ENCODE results near the gene KLF3. TPM values are rescaled to one million over a fixed set of nuclear protein-coding genes. Genes with fewer than 3 reads are reported as not detected.

Gene KLF3
- polyA plus RNA-seq, result 76.7 TPM
- long read RNA-seq, donor 1, full-length matches to known transcripts, result 6 of 22 reads
- long read RNA-seq, donor 1, partial matches to known transcripts, result 16 of 22 reads
- long read RNA-seq, donor 1, other reads (novel, unspliced or antisense), result 0 of 22 reads
- long read RNA-seq, donor 2, full-length matches to known transcripts, result 29 of 140 reads
- long read RNA-seq, donor 2, partial matches to known transcripts, result 111 of 140 reads
- long read RNA-seq, donor 2, other reads (novel, unspliced or antisense), result 0 of 140 reads
- long read RNA-seq, donor 3, full-length matches to known transcripts, result 22 of 124 reads
- long read RNA-seq, donor 3, partial matches to known transcripts, result 102 of 124 reads
- long read RNA-seq, donor 3, other reads (novel, unspliced or antisense), result 0 of 124 reads
- long read RNA-seq, donor 4, partial matches to known transcripts, result 0 of 3 reads
- long read RNA-seq, donor 4, other reads (novel, unspliced or antisense), result 0 of 3 reads
- long read RNA-seq, donor 5, full-length matches to known transcripts, result 17 of 22 reads
- long read RNA-seq, donor 5, partial matches to known transcripts, result 5 of 22 reads
- long read RNA-seq, donor 5, other reads (novel, unspliced or antisense), result 0 of 22 reads
- long read RNA-seq, donor 6, full-length matches to known transcripts, result 26 of 106 reads
- long read RNA-seq, donor 6, partial matches to known transcripts, result 80 of 106 reads
- long read RNA-seq, donor 6, other reads (novel, unspliced or antisense), result 0 of 106 reads
- long read RNA-seq, donor 7, full-length matches to known transcripts, result 12 of 27 reads
- long read RNA-seq, donor 7, partial matches to known transcripts, result 15 of 27 reads
- long read RNA-seq, donor 7, other reads (novel, unspliced or antisense), result 0 of 27 reads
- long read RNA-seq, donor 8, full-length matches to known transcripts, result 27 of 147 reads
- long read RNA-seq, donor 8, partial matches to known transcripts, result 115 of 147 reads
- long read RNA-seq, donor 8, other reads (novel, unspliced or antisense), result 5 of 147 reads
- long read RNA-seq, donor 9, full-length matches to known transcripts, result 8 of 8 reads
- long read RNA-seq, donor 9, partial matches to known transcripts, result 0 of 8 reads
- long read RNA-seq, donor 9, other reads (novel, unspliced or antisense), result 0 of 8 reads
- long read RNA-seq, donor 10, full-length matches to known transcripts, result 23 of 67 reads
- long read RNA-seq, donor 10, partial matches to known transcripts, result 44 of 67 reads
- long read RNA-seq, donor 10, other reads (novel, unspliced or antisense), result 0 of 67 reads
- long read RNA-seq, donor 11, full-length matches to known transcripts, result 17 of 34 reads
- long read RNA-seq, donor 11, partial matches to known transcripts, result 17 of 34 reads
- long read RNA-seq, donor 11, other reads (novel, unspliced or antisense), result 0 of 34 reads

DNA sequence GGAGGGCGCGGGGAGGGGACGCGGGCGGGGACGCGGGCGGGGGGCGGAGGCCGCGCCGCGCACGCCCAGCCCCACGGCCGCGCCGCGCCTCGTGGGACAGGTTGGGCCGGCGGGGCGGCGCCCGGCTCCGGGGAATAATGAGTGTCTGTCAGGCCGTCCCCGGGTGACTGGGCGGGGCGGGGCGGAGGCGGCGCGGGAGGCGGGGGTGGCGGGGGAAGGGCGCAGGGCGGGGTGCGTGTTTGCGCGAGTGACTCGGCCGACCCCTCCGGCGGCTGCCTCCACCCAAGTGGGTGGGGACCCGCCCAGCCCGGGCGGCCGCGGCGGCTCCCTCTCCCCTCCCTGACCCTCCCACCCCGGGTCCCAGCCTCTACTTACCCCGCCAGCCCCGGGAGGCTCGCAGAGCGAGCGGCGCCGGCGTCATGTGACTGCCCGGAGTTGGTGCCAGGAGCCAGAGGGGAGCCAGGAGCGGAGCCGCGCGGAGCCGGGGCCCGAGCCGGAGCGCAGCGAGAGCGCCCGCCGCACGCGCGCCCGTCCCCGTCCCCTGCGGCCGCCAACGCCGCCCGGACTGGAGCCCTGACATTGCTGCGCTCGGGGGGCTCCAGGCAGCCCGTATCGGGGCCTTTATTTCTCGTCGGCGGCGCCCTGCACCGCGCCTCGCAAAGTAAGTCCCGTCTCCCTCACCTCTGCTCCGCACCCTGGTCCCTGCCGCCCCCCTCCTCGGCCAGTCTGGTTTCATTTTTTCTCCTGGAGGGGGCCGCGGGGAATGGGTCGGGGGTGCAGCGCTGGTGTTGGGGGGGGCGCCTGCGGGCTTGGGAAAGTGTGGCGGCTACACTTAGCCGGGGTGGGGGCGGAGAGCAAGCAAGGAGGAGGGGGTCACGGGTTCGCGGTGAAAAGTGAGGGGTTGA is at the start of gene KLF3:
Gene KLF3 (plus strand): TSS at position 399 of the 905 bp plus-strand sequence. CDS start 16,427 bp downstream, outside the sequence.
- peak within 1 kb of the TSS; percentile 92 for H3K4me3 ChIP-seq (ENCODE audit: low read length)
- peaks cover 33% of the 10 kb centered on the region for H3K4me1 ChIP-seq (ENCODE audit: control insufficient read depth, insufficient read depth, low read length)
- DNase-seq, result peak; percentile 92 to 94
- no peaks in the 10 kb centered on the region for H3K9me3 ChIP-seq (ENCODE audit: control insufficient read depth, low read depth, low read length)
- no peaks in the 10 kb centered on the region for H3K36me3 ChIP-seq (ENCODE audit: control insufficient read depth, insufficient read depth, low read length)
- no peaks in the 10 kb centered on the region for H3K27me3 ChIP-seq (ENCODE audit: control insufficient read depth, insufficient read depth, low read length)
- H3K27ac ChIP-seq (ENCODE audit: low read length), result peak within 1 kb of the TSS; percentile 99
- no CpG with 5 or more reads among the region's 110 CpGs for WGBS (ENCODE audit: insufficient coverage, low lambda C conversion rate)

DNA sequence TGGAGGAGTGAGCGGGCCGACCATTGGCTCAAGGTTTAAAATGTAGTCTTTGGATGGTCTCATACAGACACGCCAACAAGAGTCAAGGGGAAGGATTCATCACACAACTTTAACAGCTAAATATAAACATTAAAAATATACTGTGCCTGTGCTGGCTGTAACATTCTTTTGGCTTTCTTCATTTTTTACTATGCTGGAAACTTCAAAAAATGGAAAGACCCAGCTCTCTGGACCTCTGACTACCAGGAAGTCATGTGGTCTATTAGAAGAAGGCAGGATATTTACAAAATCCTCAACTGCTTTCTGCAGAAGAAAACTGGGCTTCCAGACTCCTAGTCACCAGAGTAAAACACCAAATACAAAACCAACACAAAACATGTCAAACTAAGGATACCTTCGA is 49.8 kb upstream of the KLF3 start:
- no peak for DNase-seq
- Histone ChIP-seq H3K36me3 (ENCODE audit: control insufficient read depth, insufficient read depth, low read length) (no peaks in the 10 kb centered on the region), H3K4me3 (ENCODE audit: low read length) (no peak overlapping the region), H3K9me3 (ENCODE audit: control insufficient read depth, low read depth, low read length) (no peaks in the 10 kb centered on the region), H3K27ac (ENCODE audit: low read length) (no peak overlapping the region), H3K27me3 (ENCODE audit: control insufficient read depth, insufficient read depth, low read length) (no peaks in the 10 kb centered on the region), H3K4me1 (ENCODE audit: control insufficient read depth, insufficient read depth, low read length) (peaks cover 2% of the 10 kb centered on the region)
- WGBS (ENCODE audit: insufficient coverage, low lambda C conversion rate), result 100% methylated on average over 1 of the region's 4 CpGs

DNA sequence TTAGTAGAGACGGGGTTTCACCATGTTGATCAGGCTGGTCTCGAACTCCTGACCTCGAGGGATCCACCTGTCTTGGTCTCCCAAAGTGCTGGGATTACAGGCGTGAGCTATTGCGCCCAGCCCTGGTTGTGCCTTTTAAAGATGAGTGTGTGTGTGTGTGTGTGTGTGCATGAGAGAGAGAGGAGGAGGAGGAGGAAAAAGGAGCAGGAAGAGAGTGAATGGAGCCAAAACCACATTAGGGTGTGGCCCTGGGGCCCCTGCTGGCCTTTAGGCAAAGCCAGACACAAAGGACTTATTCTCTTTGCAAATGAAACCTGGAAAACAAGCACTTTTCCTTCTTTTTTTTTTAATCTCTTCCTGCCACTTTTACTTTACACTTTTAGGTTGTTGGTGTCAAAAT is 48.2 kb upstream of the KLF3 start:
- Histone ChIP-seq H3K9me3 (ENCODE audit: control insufficient read depth, low read depth, low read length) (no peaks in the 10 kb centered on the region), H3K4me1 (ENCODE audit: control insufficient read depth, insufficient read depth, low read length) (peaks cover 9% of the 10 kb centered on the region), H3K36me3 (ENCODE audit: control insufficient read depth, insufficient read depth, low read length) (no peaks in the 10 kb centered on the region), H3K27ac (ENCODE audit: low read length) (no peak overlapping the region), H3K27me3 (ENCODE audit: control insufficient read depth, insufficient read depth, low read length) (no peaks in the 10 kb centered on the region), H3K4me3 (ENCODE audit: low read length) (no peak overlapping the region)
- no CpG with 5 or more reads among the region's 5 CpGs for WGBS (ENCODE audit: insufficient coverage, low lambda C conversion rate)
- DNase-seq, result no peak

DNA sequence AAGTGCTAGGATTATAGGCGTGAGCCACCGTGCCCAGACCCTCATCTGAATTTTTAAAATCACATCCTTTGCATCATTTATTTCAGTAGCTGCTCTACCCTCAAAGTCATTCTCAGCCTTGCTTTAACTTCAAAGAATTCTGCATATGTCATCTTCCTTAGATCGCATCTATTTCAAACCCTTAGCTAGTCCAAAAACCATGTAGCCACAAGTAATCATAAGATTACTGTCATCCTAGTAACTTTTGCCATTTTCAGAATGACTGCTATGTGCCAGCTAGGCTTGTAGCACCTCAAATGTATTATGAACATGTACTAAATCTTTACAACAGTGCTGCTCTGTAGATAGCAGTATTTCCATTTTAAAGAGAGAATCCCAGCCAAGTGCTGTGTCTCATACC is 45.5 kb upstream of the KLF3 start:
- Histone ChIP-seq H3K27me3 (ENCODE audit: control insufficient read depth, insufficient read depth, low read length) (no peaks in the 10 kb centered on the region), H3K36me3 (ENCODE audit: control insufficient read depth, insufficient read depth, low read length) (no peaks in the 10 kb centered on the region), H3K9me3 (ENCODE audit: control insufficient read depth, low read depth, low read length) (no peaks in the 10 kb centered on the region), H3K27ac (ENCODE audit: low read length) (no peak overlapping the region), H3K4me1 (ENCODE audit: control insufficient read depth, insufficient read depth, low read length) (peaks cover 15% of the 10 kb centered on the region), H3K4me3 (ENCODE audit: low read length) (no peak overlapping the region)
- WGBS (ENCODE audit: insufficient coverage, low lambda C conversion rate), result 100% methylated on average over 1 of the region's 3 CpGs
- no peak for DNase-seq

DNA sequence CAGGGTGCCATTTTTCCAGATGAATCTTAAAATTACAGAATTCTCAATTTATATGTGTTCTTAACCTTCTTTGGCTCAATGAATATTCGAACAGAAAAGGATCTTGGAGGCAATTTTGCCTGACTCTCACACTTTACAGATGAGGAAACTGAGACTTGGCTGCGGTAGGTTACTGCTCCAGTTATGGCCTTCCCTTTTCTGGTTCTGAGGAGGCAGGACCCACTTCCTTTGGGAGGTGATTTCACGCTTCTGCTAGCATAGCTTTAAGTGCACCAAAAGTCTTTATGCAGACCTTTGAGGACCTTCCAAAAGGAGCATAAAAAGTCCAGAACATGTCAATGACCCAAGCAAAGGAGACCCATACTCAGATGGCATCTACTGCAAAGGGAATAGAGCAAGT is 44.7 kb upstream of the KLF3 start:
- no peaks in the 10 kb centered on the region for H3K9me3 ChIP-seq (ENCODE audit: control insufficient read depth, low read depth, low read length)
- no peak overlapping the region for H3K27ac ChIP-seq (ENCODE audit: low read length)
- DNase-seq, result no peak
- H3K36me3 ChIP-seq (ENCODE audit: control insufficient read depth, insufficient read depth, low read length), result no peaks in the 10 kb centered on the region
- H3K4me3 ChIP-seq (ENCODE audit: low read length), result no peak overlapping the region
- peaks cover 15% of the 10 kb centered on the region for H3K4me1 ChIP-seq (ENCODE audit: control insufficient read depth, insufficient read depth, low read length)
- no peaks in the 10 kb centered on the region for H3K27me3 ChIP-seq (ENCODE audit: control insufficient read depth, insufficient read depth, low read length)
- no CpG with 5 or more reads among the region's 3 CpGs for WGBS (ENCODE audit: insufficient coverage, low lambda C conversion rate)

DNA sequence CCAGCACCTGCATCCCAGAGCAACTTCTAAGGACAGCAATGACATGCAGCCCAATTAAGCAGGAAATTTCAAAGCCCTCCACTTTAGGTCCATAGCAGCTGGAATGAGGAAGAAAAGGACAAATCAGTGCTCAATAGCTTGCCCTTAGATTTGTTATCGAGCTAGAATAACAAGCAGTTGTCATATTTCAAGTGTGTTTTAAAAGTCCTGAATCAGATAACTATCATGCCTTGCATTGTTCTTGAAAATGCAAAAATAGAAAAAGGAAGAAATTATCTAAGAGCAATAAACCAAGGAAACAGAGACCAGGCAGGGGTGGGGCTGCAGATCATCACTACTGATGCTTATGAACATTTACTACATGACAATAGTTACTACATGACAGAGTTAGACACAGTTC is 43.9 kb upstream of the KLF3 start:
- no peaks in the 10 kb centered on the region for H3K27me3 ChIP-seq (ENCODE audit: control insufficient read depth, insufficient read depth, low read length)
- no peak overlapping the region for H3K4me3 ChIP-seq (ENCODE audit: low read length)
- H3K27ac ChIP-seq (ENCODE audit: low read length), result peak overlapping the region; percentile 94
- DNase-seq, result peak in 1 of 2 donors; percentile 50
- no peaks in the 10 kb centered on the region for H3K36me3 ChIP-seq (ENCODE audit: control insufficient read depth, insufficient read depth, low read length)
- peaks cover 15% of the 10 kb centered on the region for H3K4me1 ChIP-seq (ENCODE audit: control insufficient read depth, insufficient read depth, low read length)
- 11% methylated on average over 1 of the region's 1 CpG for WGBS (ENCODE audit: insufficient coverage, low lambda C conversion rate)
- H3K9me3 ChIP-seq (ENCODE audit: control insufficient read depth, low read depth, low read length), result no peaks in the 10 kb centered on the region

DNA sequence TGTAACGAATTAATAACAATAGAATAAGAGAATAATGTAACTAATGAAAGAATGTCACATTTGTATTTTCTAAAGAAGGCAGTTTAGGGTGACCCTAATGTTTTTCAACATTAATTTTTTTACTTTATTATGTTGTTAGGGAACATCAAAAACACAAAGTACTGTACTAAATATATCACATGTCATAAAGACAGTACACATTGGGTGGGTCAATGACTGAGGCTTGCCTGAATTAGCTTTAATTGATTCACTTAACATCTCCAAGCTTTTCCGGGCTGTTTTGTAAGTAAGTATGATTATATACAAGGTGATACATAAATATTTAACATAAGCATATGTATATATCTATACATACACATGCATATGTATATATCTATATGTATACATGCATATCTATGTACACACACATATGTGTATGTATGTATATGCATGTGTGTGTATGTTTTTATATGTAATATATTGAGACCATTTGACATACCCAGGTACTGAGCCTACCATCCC is 43.4 kb upstream of the KLF3 start:
- H3K27ac ChIP-seq (ENCODE audit: low read length), result peak overlapping the region; percentile 94
- WGBS (ENCODE audit: insufficient coverage, low lambda C conversion rate), result 78% methylated on average over 1 of the region's 2 CpGs
- H3K4me1 ChIP-seq (ENCODE audit: control insufficient read depth, insufficient read depth, low read length), result peaks cover 15% of the 10 kb centered on the region
- H3K36me3 ChIP-seq (ENCODE audit: control insufficient read depth, insufficient read depth, low read length), result no peaks in the 10 kb centered on the region
- no peaks in the 10 kb centered on the region for H3K27me3 ChIP-seq (ENCODE audit: control insufficient read depth, insufficient read depth, low read length)
- H3K9me3 ChIP-seq (ENCODE audit: control insufficient read depth, low read depth, low read length), result no peaks in the 10 kb centered on the region
- DNase-seq, result no peak
- H3K4me3 ChIP-seq (ENCODE audit: low read length), result no peak overlapping the region

DNA sequence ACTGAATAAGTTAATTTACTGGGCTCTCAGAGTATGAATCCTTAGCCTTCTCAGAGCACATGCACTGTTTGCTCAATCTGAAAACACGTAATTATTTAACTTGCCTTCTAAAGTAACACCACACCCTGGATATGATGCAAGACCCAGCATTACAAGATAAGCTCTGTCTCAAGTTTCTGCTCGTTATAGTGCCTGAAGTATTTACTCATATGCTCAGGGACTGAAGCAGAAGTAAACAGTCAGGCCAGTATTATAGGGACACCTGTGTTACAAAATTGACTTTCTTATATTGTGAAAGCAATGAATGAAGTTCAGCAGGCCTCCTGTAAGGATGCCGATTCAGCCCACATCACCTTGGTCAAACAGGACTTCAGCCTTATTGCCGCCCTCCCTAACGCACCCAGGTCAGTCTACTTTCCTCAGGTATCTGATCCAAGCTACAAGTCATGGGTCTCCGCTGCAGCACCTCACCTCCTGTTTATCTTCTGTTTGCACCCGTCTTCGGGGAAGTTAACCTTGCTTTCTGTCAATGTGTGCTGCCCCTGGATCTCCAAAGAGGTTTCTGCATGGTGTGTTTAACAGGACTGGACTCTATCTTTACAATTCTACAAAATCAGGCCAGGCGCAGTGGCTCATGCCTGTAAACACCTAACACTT is 42.8 kb upstream of the KLF3 start:
- DNase-seq, result peak; percentile 93 to 97
- Histone ChIP-seq H3K4me3 (ENCODE audit: low read length) (no peak overlapping the region), H3K27ac (ENCODE audit: low read length) (peak overlapping the region; percentile 94), H3K27me3 (ENCODE audit: control insufficient read depth, insufficient read depth, low read length) (no peaks in the 10 kb centered on the region), H3K9me3 (ENCODE audit: control insufficient read depth, low read depth, low read length) (no peaks in the 10 kb centered on the region), H3K4me1 (ENCODE audit: control insufficient read depth, insufficient read depth, low read length) (peaks cover 15% of the 10 kb centered on the region), H3K36me3 (ENCODE audit: control insufficient read depth, insufficient read depth, low read length) (no peaks in the 10 kb centered on the region)
- WGBS (ENCODE audit: insufficient coverage, low lambda C conversion rate), result 20% methylated on average over 1 of the region's 9 CpGs

DNA sequence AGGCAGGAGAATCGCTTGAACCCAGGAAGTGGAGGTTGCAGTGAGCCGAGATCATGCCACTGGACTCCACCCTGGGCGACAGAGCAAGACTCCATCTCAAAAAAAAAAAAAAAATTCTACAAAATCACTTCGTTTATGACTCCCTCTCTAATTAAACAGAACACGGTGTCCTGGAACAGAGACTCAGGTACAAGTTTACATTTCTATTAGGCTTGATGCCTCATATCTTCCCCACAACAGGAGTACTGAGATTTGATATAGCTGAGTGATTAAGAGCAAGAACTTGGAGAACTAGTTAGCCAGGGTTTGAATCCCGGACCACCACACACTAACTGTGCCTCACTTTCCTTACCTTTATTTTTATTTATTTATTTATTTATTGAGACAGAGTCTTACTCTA is 42.2 kb upstream of the KLF3 start:
- Histone ChIP-seq H3K36me3 (ENCODE audit: control insufficient read depth, insufficient read depth, low read length) (no peaks in the 10 kb centered on the region), H3K4me3 (ENCODE audit: low read length) (no peak overlapping the region), H3K27me3 (ENCODE audit: control insufficient read depth, insufficient read depth, low read length) (no peaks in the 10 kb centered on the region), H3K4me1 (ENCODE audit: control insufficient read depth, insufficient read depth, low read length) (peaks cover 15% of the 10 kb centered on the region), H3K27ac (ENCODE audit: low read length) (peak overlapping the region; percentile 94), H3K9me3 (ENCODE audit: control insufficient read depth, low read depth, low read length) (peaks cover 3% of the 10 kb centered on the region)
- no peak for DNase-seq
- no CpG with 5 or more reads among the region's 6 CpGs for WGBS (ENCODE audit: insufficient coverage, low lambda C conversion rate)

Measured in large intestine (tissue), 12 donors.